ENCODE data around the gene TPM4. TPM values are rescaled to one million over a fixed set of nuclear protein-coding genes. Genes with fewer than 3 reads are reported as not detected.

Gene TPM4
- total RNA-seq, 2 experiments from 2014 or later = 182 to 185 TPM

GRCh38 chr19:16121141-16121540 is 44.8 kb downstream of the TPM4 start:
- intact Hi-C loops (cut with DNase I, micrococcal nuclease) = no loop called here
- Mint-ChIP-seq H3K4me1 (ENCODE audit: low read depth) (peaks cover 31% of the 10 kb centered on the region), H3K27ac (no peak overlapping the region), H3K4me3 (no peak overlapping the region), H3K9me3 (no peaks in the 10 kb centered on the region), H3K27me3 (no peaks in the 10 kb centered on the region), H3K36me3 (ENCODE audit: low read depth) (peaks cover 85% of the 10 kb centered on the region)
- POLR2A ChIA-PET = interaction anchor here (0.7 kb wide), 1 partner anchor 1682 kb away, joined by 3 read pairs; no protein-coding TSS in a partner anchor
- TF ChIP-seq CTCF (IDR thresholded peaks at IDR 0.05) = no peak
- H3K9me3 ChIP-seq (ENCODE audit: control insufficient read depth in 1 of 2, insufficient read depth in 1 of 2, low read length in 2 of 2) = no peaks in the 10 kb centered on the region
- H3K27ac ChIP-seq (ENCODE audit: low read depth in 1 of 2, low read length in 2 of 2) = no peak overlapping the region
- peaks cover 85% of the 10 kb centered on the region for H3K36me3 ChIP-seq (ENCODE audit: insufficient read depth, low read length)
- DNase-seq = no peak
- ATAC-seq (ENCODE audit: poor library complexity) = no peak
- CTCF ChIA-PET = interaction anchor here (1.6 kb wide), 1 partner anchor 10 kb away, joined by 5 read pairs; the partner anchor contains the start of gene RAB8A
- H3K27me3 ChIP-seq (ENCODE audit: control insufficient read depth in 1 of 2, insufficient read depth in 2 of 2, low read length in 2 of 2) = no peaks in the 10 kb centered on the region
- H3K4me1 ChIP-seq (ENCODE audit: insufficient read depth, low read length) = peaks cover 44% of the 10 kb centered on the region
- H3K4me3 ChIP-seq (ENCODE audit: low read length) = no peak overlapping the region

GRCh38 chr19:16121967-16122366 is 45.7 kb downstream of the TPM4 start:
- DNase-seq (no peak), ATAC-seq (ENCODE audit: poor library complexity) (no peak)
- H3K4me1 Mint-ChIP-seq (ENCODE audit: low read depth) = peaks cover 29% of the 10 kb centered on the region
- H3K36me3 ChIP-seq (ENCODE audit: insufficient read depth, low read length) = peaks cover 85% of the 10 kb centered on the region
- no peak overlapping the region for H3K27ac Mint-ChIP-seq
- H3K4me1 ChIP-seq (ENCODE audit: insufficient read depth, low read length) = peaks cover 37% of the 10 kb centered on the region
- no peaks in the 10 kb centered on the region for H3K27me3 ChIP-seq (ENCODE audit: control insufficient read depth in 1 of 2, insufficient read depth in 2 of 2, low read length in 2 of 2)
- ChIA-PET POLR2A (no interaction called here), CTCF (no interaction called here)
- H3K27me3 Mint-ChIP-seq = no peaks in the 10 kb centered on the region
- no peak overlapping the region for H3K4me3 Mint-ChIP-seq
- intact Hi-C loops (cut with DNase I, micrococcal nuclease) = no loop called here
- no peaks in the 10 kb centered on the region for H3K9me3 Mint-ChIP-seq
- peaks cover 92% of the 10 kb centered on the region for H3K36me3 Mint-ChIP-seq (ENCODE audit: low read depth)
- H3K27ac ChIP-seq (ENCODE audit: low read depth in 1 of 2, low read length in 2 of 2) = no peak overlapping the region
- TF ChIP-seq CTCF (IDR thresholded peaks at IDR 0.05) = no peak
- H3K9me3 ChIP-seq (ENCODE audit: control insufficient read depth in 1 of 2, insufficient read depth in 1 of 2, low read length in 2 of 2) = no peaks in the 10 kb centered on the region
- H3K4me3 ChIP-seq (ENCODE audit: low read length) = no peak overlapping the region

- H3K36me3 Mint-ChIP-seq (ENCODE audit: low read depth) = peaks cover 92% of the 10 kb centered on the region
These were observed 48.7 kb downstream of the TPM4 start for GRCh38 chr19:16124953-16125352.

More at GRCh38 chr19:16124953-16125352, 48.7 kb downstream of the TPM4 start:
- CTCF ChIA-PET = no interaction called here
- POLR2A ChIA-PET = no interaction called here
- Mint-ChIP-seq H3K4me1 (ENCODE audit: low read depth) (no peaks in the 10 kb centered on the region), H3K27ac (no peak overlapping the region), H3K27me3 (no peaks in the 10 kb centered on the region), H3K9me3 (no peaks in the 10 kb centered on the region), H3K4me3 (no peak overlapping the region)
- Histone ChIP-seq H3K36me3 (ENCODE audit: insufficient read depth, low read length) (peaks cover 95% of the 10 kb centered on the region), H3K4me1 (ENCODE audit: insufficient read depth, low read length) (peaks cover 9% of the 10 kb centered on the region), H3K27me3 (ENCODE audit: control insufficient read depth in 1 of 2, insufficient read depth in 2 of 2, low read length in 2 of 2) (no peaks in the 10 kb centered on the region), H3K4me3 (ENCODE audit: low read length) (no peak overlapping the region), H3K9me3 (ENCODE audit: control insufficient read depth in 1 of 2, insufficient read depth in 1 of 2, low read length in 2 of 2) (no peaks in the 10 kb centered on the region), H3K27ac (ENCODE audit: low read depth in 1 of 2, low read length in 2 of 2) (no peak overlapping the region)
- no peak for TF ChIP-seq CTCF (IDR thresholded peaks at IDR 0.05)
- DNase-seq (no peak), ATAC-seq (ENCODE audit: poor library complexity) (no peak)
- intact Hi-C loops (cut with DNase I, micrococcal nuclease) = loop anchor here in 1 of 2 experiments (5.0 kb wide), 1 partner anchor 47 kb away; the partner anchor contains the start of gene CIB3

All from CD4-positive, alpha-beta T cell (primary cell).